ENCODE measurements around the gene RABEP1. TPM values are rescaled to one million over a fixed set of nuclear protein-coding genes. Genes with fewer than 3 reads are reported as not detected.

Gene RABEP1
- total RNA-seq, 2 experiments from 2014 or later: 27.4 to 31.8 TPM

GRCh38 chr17:5257124-5257523 lies 25.0 kb upstream of the RABEP1 start:
- no peak for TF ChIP-seq CTCF (IDR thresholded peaks at IDR 0.05)
- POLR2A ChIA-PET: no interaction called here
- Histone ChIP-seq H3K9me3 (ENCODE audit: control insufficient read depth in 1 of 2, insufficient read depth in 1 of 2, low read length in 2 of 2) (no peaks in the 10 kb centered on the region), H3K4me3 (ENCODE audit: low read length) (no peak overlapping the region), H3K27me3 (ENCODE audit: control insufficient read depth in 1 of 2, insufficient read depth in 2 of 2, low read length in 2 of 2) (no peaks in the 10 kb centered on the region), H3K36me3 (ENCODE audit: insufficient read depth, low read length) (no peaks in the 10 kb centered on the region), H3K4me1 (ENCODE audit: insufficient read depth, low read length) (peaks cover 8% of the 10 kb centered on the region), H3K27ac (ENCODE audit: low read depth in 1 of 2, low read length in 2 of 2) (no peak overlapping the region)
- ATAC-seq (ENCODE audit: poor library complexity) (no peak), DNase-seq (no peak)
- Mint-ChIP-seq H3K4me3 (no peak overlapping the region), H3K36me3 (ENCODE audit: low read depth) (no peaks in the 10 kb centered on the region), H3K9me3 (no peaks in the 10 kb centered on the region), H3K27ac (no peak overlapping the region), H3K27me3 (no peaks in the 10 kb centered on the region), H3K4me1 (ENCODE audit: low read depth) (peaks cover 8% of the 10 kb centered on the region)
- intact Hi-C loops (cut with DNase I, micrococcal nuclease): no loop called here
- CTCF ChIA-PET: no interaction called here

GRCh38 chr17:5260542-5260941 lies 21.5 kb upstream of the RABEP1 start:
- H3K27me3 Mint-ChIP-seq: no peaks in the 10 kb centered on the region
- intact Hi-C loops (cut with DNase I, micrococcal nuclease): no loop called here
- no peak overlapping the region for H3K27ac ChIP-seq (ENCODE audit: low read depth in 1 of 2, low read length in 2 of 2)
- H3K27ac Mint-ChIP-seq: no peak overlapping the region
- DNase-seq: no peak
- no peak for ATAC-seq (ENCODE audit: poor library complexity)
- CTCF ChIA-PET: no interaction called here
- H3K36me3 Mint-ChIP-seq (ENCODE audit: low read depth): no peaks in the 10 kb centered on the region
- no peak overlapping the region for H3K4me3 ChIP-seq (ENCODE audit: low read length)
- no peaks in the 10 kb centered on the region for H3K9me3 ChIP-seq (ENCODE audit: control insufficient read depth in 1 of 2, insufficient read depth in 1 of 2, low read length in 2 of 2)
- no peak for TF ChIP-seq CTCF (IDR thresholded peaks at IDR 0.05)
- no peaks in the 10 kb centered on the region for H3K36me3 ChIP-seq (ENCODE audit: insufficient read depth, low read length)
- POLR2A ChIA-PET: no interaction called here
- H3K4me1 Mint-ChIP-seq (ENCODE audit: low read depth): no peaks in the 10 kb centered on the region
- no peaks in the 10 kb centered on the region for H3K9me3 Mint-ChIP-seq
- no peaks in the 10 kb centered on the region for H3K4me1 ChIP-seq (ENCODE audit: insufficient read depth, low read length)
- H3K27me3 ChIP-seq (ENCODE audit: control insufficient read depth in 1 of 2, insufficient read depth in 2 of 2, low read length in 2 of 2): no peaks in the 10 kb centered on the region
- H3K4me3 Mint-ChIP-seq: no peak overlapping the region

GRCh38 chr17:5262416-5262991 lies 19.6 kb upstream of the RABEP1 start:
- Mint-ChIP-seq H3K36me3 (ENCODE audit: low read depth) (no peaks in the 10 kb centered on the region), H3K9me3 (no peaks in the 10 kb centered on the region), H3K27ac (no peak overlapping the region), H3K27me3 (no peaks in the 10 kb centered on the region), H3K4me1 (ENCODE audit: low read depth) (no peaks in the 10 kb centered on the region), H3K4me3 (no peak overlapping the region)
- Histone ChIP-seq H3K27me3 (ENCODE audit: control insufficient read depth in 1 of 2, insufficient read depth in 2 of 2, low read length in 2 of 2) (no peaks in the 10 kb centered on the region), H3K4me1 (ENCODE audit: insufficient read depth, low read length) (no peaks in the 10 kb centered on the region), H3K27ac (ENCODE audit: low read depth in 1 of 2, low read length in 2 of 2) (no peak overlapping the region), H3K9me3 (ENCODE audit: control insufficient read depth in 1 of 2, insufficient read depth in 1 of 2, low read length in 2 of 2) (no peaks in the 10 kb centered on the region), H3K4me3 (ENCODE audit: low read length) (no peak overlapping the region), H3K36me3 (ENCODE audit: insufficient read depth, low read length) (no peaks in the 10 kb centered on the region)
- ChIA-PET POLR2A (interaction anchor here (0.6 kb wide), 1 partner anchor 150 kb away, joined by 3 read pairs; no protein-coding TSS in a partner anchor), CTCF (no interaction called here)
- intact Hi-C loops (cut with DNase I, micrococcal nuclease): no loop called here
- ATAC-seq (ENCODE audit: poor library complexity) (no peak), DNase-seq (no peak)
- no peak for TF ChIP-seq CTCF (IDR thresholded peaks at IDR 0.05)
